T-helper 2 cell treated with Interferon-gamma antibody and Interleukin-4, amounts not matched to agents 5 μg/mL and 100 μg/mL, for 36 hours (primary cell): ENCODE results near the gene TLE4.
A peak's percentile ranks its signal among the peaks of the same experiment; 100 is the strongest.

Experiments
- DNase-seq: peaks from one replicate; pipeline ENCODE4 v3.0.0; 2021; ENCODE audit warnings: low spot score
- H3K27ac Mint-ChIP-seq: one replicate; pipeline ENCODE4 v1.8.0; 2021; ENCODE audit warnings: mild to moderate bottlenecking, mixed read lengths
- H3K27me3 Mint-ChIP-seq: one replicate; pipeline ENCODE4 v1.8.0; 2021; ENCODE audit warnings: low read depth, mixed read lengths
- H3K36me3 Mint-ChIP-seq: one replicate; pipeline ENCODE4 v1.8.0; 2021; ENCODE audit warnings: low read depth, mixed read lengths
- H3K4me1 Mint-ChIP-seq: one replicate; pipeline ENCODE4 v1.8.0; 2021; ENCODE audit warnings: low read depth, mixed read lengths
- H3K4me3 Mint-ChIP-seq: one replicate; pipeline ENCODE4 v1.8.0; 2022; ENCODE audit warnings: mild to moderate bottlenecking, moderate library complexity, mixed read lengths
- H3K9me3 Mint-ChIP-seq: one replicate; pipeline ENCODE4 v1.8.0; 2021; ENCODE audit warnings: mixed read lengths

Gene TLE4

GRCh38 chr9:79694208-79694607 lies 122.4 kb downstream of the TLE4 start:
- Mint-ChIP-seq H3K4me1 (peaks cover 29% of the 10 kb centered on the region), H3K4me3 (no peak overlapping the region), H3K27ac (no peak overlapping the region), H3K36me3 (peaks cover 5% of the 10 kb centered on the region), H3K27me3 (no peaks in the 10 kb centered on the region), H3K9me3 (no peaks in the 10 kb centered on the region)
- DNase-seq, result no peak

- peaks cover 29% of the 10 kb centered on the region for H3K4me1 Mint-ChIP-seq
- no peak overlapping the region for H3K4me3 Mint-ChIP-seq
Measured at GRCh38 chr9:79694676-79695400, 123.1 kb downstream of the TLE4 start.

DNA sequence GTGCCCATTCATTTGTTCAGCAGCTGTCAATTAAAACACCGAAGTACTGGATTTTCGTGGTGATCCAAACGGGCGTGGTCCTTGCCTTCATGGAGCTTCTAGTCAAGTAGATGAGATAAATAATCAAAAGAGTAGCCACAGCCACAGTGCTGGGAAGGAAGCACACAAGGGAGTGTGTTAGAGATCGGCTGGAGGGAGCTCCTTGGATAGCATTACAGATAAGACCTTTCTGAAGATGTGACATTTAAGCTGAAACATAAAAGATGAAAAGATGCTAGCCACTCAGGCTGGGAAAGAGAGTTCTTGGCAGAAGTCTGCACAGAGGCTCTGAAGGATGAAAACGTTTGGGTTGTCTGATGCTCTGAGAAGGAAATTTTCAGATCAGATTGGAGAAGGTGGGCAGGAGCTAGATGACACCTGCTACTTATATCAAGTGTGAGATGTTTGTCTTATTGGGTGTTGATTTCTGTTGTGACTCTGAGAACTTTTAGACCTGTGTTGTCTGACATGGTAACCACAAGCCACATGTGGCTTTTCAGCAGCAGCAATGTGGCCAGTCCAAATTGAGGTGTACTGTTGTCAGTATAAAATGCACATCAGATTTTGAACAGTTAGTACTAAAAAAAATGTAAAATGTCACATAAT lies 123.9 kb downstream of the TLE4 start:
- Mint-ChIP-seq H3K4me1 (peaks cover 31% of the 10 kb centered on the region), H3K4me3 (peak overlapping the region; percentile 16), H3K9me3 (no peaks in the 10 kb centered on the region), H3K27me3 (no peaks in the 10 kb centered on the region), H3K36me3 (peaks cover 5% of the 10 kb centered on the region), H3K27ac (no peak overlapping the region)
- DNase-seq, result peak; percentile 15

More at GRCh38 chr9:79694676-79695400, 123.1 kb downstream of the TLE4 start:
- DNase-seq, result no peak
- H3K36me3 Mint-ChIP-seq, result peaks cover 5% of the 10 kb centered on the region
- H3K9me3 Mint-ChIP-seq, result no peaks in the 10 kb centered on the region
- H3K27me3 Mint-ChIP-seq, result no peaks in the 10 kb centered on the region
- no peak overlapping the region for H3K27ac Mint-ChIP-seq

GRCh38 chr9:79698967-79699366 lies 127.2 kb downstream of the TLE4 start:
- peaks cover under 1% of the 10 kb centered on the region for H3K36me3 Mint-ChIP-seq

GRCh38 chr9:79699479-79699878 lies 127.7 kb downstream of the TLE4 start:
- Mint-ChIP-seq H3K4me1 (peaks cover 25% of the 10 kb centered on the region), H3K27ac (no peak overlapping the region), H3K27me3 (no peaks in the 10 kb centered on the region), H3K4me3 (no peak overlapping the region), H3K36me3 (peaks cover 2% of the 10 kb centered on the region), H3K9me3 (no peaks in the 10 kb centered on the region)
- no peak for DNase-seq

More at GRCh38 chr9:79698967-79699366, 127.2 kb downstream of the TLE4 start:
- no peak overlapping the region for H3K27ac Mint-ChIP-seq
- H3K4me3 Mint-ChIP-seq, result no peak overlapping the region
- H3K9me3 Mint-ChIP-seq, result no peaks in the 10 kb centered on the region
- no peaks in the 10 kb centered on the region for H3K27me3 Mint-ChIP-seq
- no peak for DNase-seq
- H3K4me1 Mint-ChIP-seq, result peaks cover 31% of the 10 kb centered on the region

GRCh38 chr9:79700607-79701360 lies 129.0 kb downstream of the TLE4 start:
- no peaks in the 10 kb centered on the region for H3K9me3 Mint-ChIP-seq
- H3K4me1 Mint-ChIP-seq, result peaks cover 15% of the 10 kb centered on the region
- no peak overlapping the region for H3K27ac Mint-ChIP-seq

GRCh38 chr9:79701651-79702050 lies 129.9 kb downstream of the TLE4 start:
- Mint-ChIP-seq H3K36me3 (peaks cover 11% of the 10 kb centered on the region), H3K27ac (no peak overlapping the region), H3K4me3 (no peak overlapping the region), H3K27me3 (no peaks in the 10 kb centered on the region), H3K4me1 (peaks cover 13% of the 10 kb centered on the region), H3K9me3 (no peaks in the 10 kb centered on the region)
- no peak for DNase-seq

More at GRCh38 chr9:79700607-79701360, 129.0 kb downstream of the TLE4 start:
- Mint-ChIP-seq H3K36me3 (peaks cover 7% of the 10 kb centered on the region), H3K27me3 (no peaks in the 10 kb centered on the region), H3K4me3 (no peak overlapping the region)
- no peak for DNase-seq

- Mint-ChIP-seq H3K4me1 (peaks cover 12% of the 10 kb centered on the region), H3K9me3 (no peaks in the 10 kb centered on the region), H3K27ac (no peak overlapping the region), H3K36me3 (peaks cover 27% of the 10 kb centered on the region), H3K4me3 (no peak overlapping the region), H3K27me3 (no peaks in the 10 kb centered on the region)
- DNase-seq, result no peak
Measured at GRCh38 chr9:79705704-79706103, 133.9 kb downstream of the TLE4 start.

GRCh38 chr9:79706512-79706911 lies 134.7 kb downstream of the TLE4 start:
- Mint-ChIP-seq H3K9me3 (no peaks in the 10 kb centered on the region), H3K4me1 (peaks cover 12% of the 10 kb centered on the region), H3K4me3 (no peak overlapping the region), H3K27ac (no peak overlapping the region), H3K36me3 (peaks cover 30% of the 10 kb centered on the region), H3K27me3 (no peaks in the 10 kb centered on the region)
- no peak for DNase-seq

GRCh38 chr9:79707589-79707988 lies 135.8 kb downstream of the TLE4 start:
- H3K9me3 Mint-ChIP-seq, result no peaks in the 10 kb centered on the region
- H3K27ac Mint-ChIP-seq, result no peak overlapping the region
- DNase-seq, result no peak
- H3K36me3 Mint-ChIP-seq, result peaks cover 30% of the 10 kb centered on the region
- H3K27me3 Mint-ChIP-seq, result no peaks in the 10 kb centered on the region
- H3K4me3 Mint-ChIP-seq, result no peak overlapping the region
- peaks cover 13% of the 10 kb centered on the region for H3K4me1 Mint-ChIP-seq

- H3K4me1 Mint-ChIP-seq, result peaks cover 13% of the 10 kb centered on the region
- no peak overlapping the region for H3K27ac Mint-ChIP-seq
- H3K9me3 Mint-ChIP-seq, result no peaks in the 10 kb centered on the region
- no peak for DNase-seq
- no peak overlapping the region for H3K4me3 Mint-ChIP-seq
- H3K36me3 Mint-ChIP-seq, result peaks cover 31% of the 10 kb centered on the region
- no peaks in the 10 kb centered on the region for H3K27me3 Mint-ChIP-seq
Measured at GRCh38 chr9:79708541-79708940, 136.8 kb downstream of the TLE4 start.

DNA sequence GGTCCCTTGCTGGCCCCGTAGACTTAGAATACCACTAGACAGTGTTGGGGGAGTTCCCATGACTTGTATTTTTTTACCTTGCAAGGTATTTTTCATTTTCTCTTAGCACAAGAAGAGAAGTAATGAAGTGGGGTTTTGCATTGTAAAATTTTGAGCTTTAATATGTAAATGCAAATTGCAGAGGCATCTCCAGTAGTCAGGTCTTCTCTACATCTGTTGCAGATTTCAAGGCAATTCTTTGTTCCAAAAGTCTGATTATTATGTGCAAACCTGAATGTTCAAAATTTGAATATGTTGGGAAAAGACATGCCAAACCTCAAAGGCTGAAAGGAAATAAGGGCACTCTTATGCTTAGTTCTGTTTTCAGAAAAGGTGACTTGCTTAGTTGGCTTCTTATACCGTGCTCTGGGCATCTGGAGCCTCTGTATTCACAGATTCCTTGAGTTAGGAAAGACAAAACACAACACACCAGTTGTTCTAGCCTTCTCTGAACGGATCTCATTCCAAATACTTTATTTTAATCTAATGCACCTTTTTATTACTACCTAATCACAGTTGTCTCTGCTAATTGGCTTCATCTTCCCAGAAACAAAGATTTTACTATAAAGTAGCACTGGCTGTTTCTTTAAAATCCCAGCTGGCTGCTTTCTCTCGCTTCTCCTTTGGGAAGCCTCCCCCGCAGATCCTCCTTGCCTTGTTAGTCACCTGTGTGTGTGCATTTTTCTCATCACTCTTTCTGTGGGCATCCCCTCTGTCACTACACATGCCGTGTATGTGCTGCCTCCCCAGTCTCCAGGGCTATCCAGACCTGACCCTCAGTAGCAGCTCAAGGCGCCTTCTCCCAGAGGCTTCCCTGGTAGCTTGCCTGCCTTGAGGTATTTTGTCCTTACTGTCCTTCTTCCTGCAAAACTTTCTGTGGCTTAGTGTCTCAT lies 138.2 kb downstream of the TLE4 start:
- Mint-ChIP-seq H3K9me3 (no peaks in the 10 kb centered on the region), H3K36me3 (peaks cover 34% of the 10 kb centered on the region), H3K4me3 (no peak overlapping the region), H3K27me3 (no peaks in the 10 kb centered on the region), H3K4me1 (peaks cover 15% of the 10 kb centered on the region), H3K27ac (no peak overlapping the region)
- no peak for DNase-seq

- Mint-ChIP-seq H3K27ac (no peak overlapping the region), H3K4me1 (peaks cover 15% of the 10 kb centered on the region), H3K9me3 (no peaks in the 10 kb centered on the region), H3K27me3 (no peaks in the 10 kb centered on the region), H3K4me3 (no peak overlapping the region), H3K36me3 (peaks cover 24% of the 10 kb centered on the region)
- no peak for DNase-seq
Measured at GRCh38 chr9:79711874-79712273, 140.1 kb downstream of the TLE4 start.
